GM23338 (cell line): Measurements from ENCODE around the gene C1QTNF7. TPM values are rescaled to one million over a fixed set of nuclear protein-coding genes. Genes with fewer than 3 reads are reported as not detected.

ENCODE experiments used
- ATAC-seq: fragments of 200-7000 bp; cut with Tn5 transposase; 3 replicates; pipeline ENCODE4 v1.9.1; 2020
- DNase-seq: peaks from one replicate; pipeline ENCODE4 v3.0.0-alpha.2; 2015; ENCODE audit warnings: low spot score
- H2AFZ ChIP-seq: fragments of 200-600 bp; sonication (generic); 2 replicates; pipeline ENCODE4 v1.8.0; 2016; ENCODE audit warnings: antibody characterized with exemption, mild to moderate bottlenecking, moderate library complexity
- H3F3A ChIP-seq: fragments of 200-600 bp; sonication (generic); replicated peaks from 2 replicates; pipeline ENCODE4 v1.8.0; 2017; ENCODE audit warnings: antibody characterized with exemption, mixed run types, low read depth
- H3K27ac ChIP-seq: fragments of 200-600 bp; sonication (generic); 2 replicates; pipeline ENCODE4 v1.6.1; 2016; ENCODE audit warnings: low read depth
- H3K27me3 ChIP-seq: fragments of 200-600 bp; sonication (generic); 2 replicates; pipeline ENCODE4 v1.8.0; 2016; ENCODE audit warnings: mild to moderate bottlenecking, mixed run types, moderate library complexity; ENCODE audit not compliant: insufficient read depth
- H3K36me3 ChIP-seq: fragments of 200-600 bp; sonication (generic); 2 replicates; pipeline ENCODE4 v1.8.0; 2016; ENCODE audit warnings: mild to moderate bottlenecking; ENCODE audit not compliant: insufficient read depth
- H3K4me1 ChIP-seq: fragments of 200-600 bp; sonication (generic); 2 replicates; pipeline ENCODE4 v1.8.0; 2016; ENCODE audit warnings: mild to moderate bottlenecking, moderate library complexity; ENCODE audit not compliant: insufficient read depth
- H3K4me2 ChIP-seq: fragments of 200-600 bp; sonication (generic); 2 replicates; pipeline ENCODE4 v1.7.1; 2017; ENCODE audit warnings: mixed run types
- H3K4me3 ChIP-seq: fragments of 200-600 bp; sonication (generic); 2 replicates; pipeline ENCODE4 v1.6.1; 2016; ENCODE audit warnings: mixed run types
- H3K79me2 ChIP-seq: fragments of 200-600 bp; sonication (generic); replicated peaks from 2 replicates; pipeline ENCODE4 v1.8.0; 2017; ENCODE audit warnings: mild to moderate bottlenecking; ENCODE audit not compliant: insufficient read depth
- H3K9me2 ChIP-seq: fragments of 200-600 bp; sonication (generic); 2 replicates; pipeline ENCODE4 v1.8.0; 2017; ENCODE audit not compliant: insufficient read depth
- H4K20me1 ChIP-seq: fragments of 200-600 bp; sonication (generic); replicated peaks from 2 replicates; pipeline ENCODE4 v1.8.0; 2017; ENCODE audit warnings: mild to moderate bottlenecking; ENCODE audit not compliant: insufficient read depth
- H3K27ac Mint-ChIP-seq: 2 replicates; pipeline ENCODE4 v1.8.0; 2020; ENCODE audit warnings: inconsistent platforms, mild to moderate bottlenecking, moderate library complexity, mixed read lengths
- H3K27me3 Mint-ChIP-seq: 3 replicates; pipeline ENCODE4 v1.8.0; 2022; ENCODE audit warnings: low read depth, mild to moderate bottlenecking, moderate library complexity, mixed read lengths, inconsistent platforms; ENCODE audit not compliant: insufficient read depth, poor library complexity
- H3K36me3 Mint-ChIP-seq: 3 replicates; pipeline ENCODE4 v1.8.0; 2021; ENCODE audit warnings: low read depth, mild to moderate bottlenecking, inconsistent platforms, moderate library complexity, mixed read lengths
- H3K4me1 Mint-ChIP-seq: 3 replicates; pipeline ENCODE4 v1.8.0; 2020; ENCODE audit warnings: mild to moderate bottlenecking, inconsistent platforms, mixed read lengths
- H3K4me3 Mint-ChIP-seq: 3 replicates; pipeline ENCODE4 v1.8.0; 2021; ENCODE audit warnings: moderate library complexity, mild to moderate bottlenecking, inconsistent platforms, mixed read lengths
- H3K9me3 Mint-ChIP-seq: 3 replicates; pipeline ENCODE4 v1.8.0; 2020; ENCODE audit warnings: moderate library complexity, mild to moderate bottlenecking, inconsistent platforms, mixed read lengths
- EZH2 ChIP-seq: fragments of 200-600 bp; sonication (generic); IDR thresholded peaks from one replicate; pipeline ENCODE4 v1.8.0; 2017; ENCODE audit warnings: antibody characterized with exemption, mild to moderate bottlenecking, low read depth; ENCODE audit not compliant: unreplicated experiment
- EZH2phosphoT487 ChIP-seq: fragments of 200-600 bp; sonication (generic); IDR thresholded peaks from one replicate; pipeline ENCODE4 v1.8.1; 2018; ENCODE audit warnings: antibody characterized with exemption; ENCODE audit not compliant: unreplicated experiment
- NANOG ChIP-seq: IDR thresholded peaks from 2 replicates; pipeline ENCODE4 v1.6.1; 2016; ENCODE audit warnings: antibody characterized with exemption, borderline replicate concordance
- POLR2AphosphoS5 ChIP-seq: IDR thresholded peaks from 2 replicates; pipeline ENCODE4 v1.6.1; 2016; ENCODE audit warnings: antibody characterized with exemption, low read depth
- STAT1 ChIP-seq: IDR thresholded peaks from one replicate; pipeline ENCODE4 v1.6.1; 2016; ENCODE audit warnings: antibody characterized with exemption; ENCODE audit not compliant: unreplicated experiment
- ZNF114 ChIP-seq: fragments of 250-450 bp; sonication (Bioruptor Pico); IDR thresholded peaks from 2 replicates; pipeline ENCODE4 v1.5.0; 2020; ENCODE audit warnings: mild to moderate bottlenecking, moderate library complexity
- ZNF331 ChIP-seq: fragments of 250-450 bp; sonication (Bioruptor Pico); IDR thresholded peaks from 2 replicates; pipeline ENCODE4 v1.5.0; 2020; ENCODE audit warnings: low read depth, mild to moderate bottlenecking, moderate library complexity
- polyA plus RNA-seq: library from polyadenylated mRNA; unstranded; fragments of >200 nt; fragmentation: Nextera tagmentation; extraction: Ambion mirVana; gene quantifications from 2 replicates; pipeline ENCODE4 v1.2.1, GENCODE V29; 2016
- total RNA-seq: library from RNA; depleted of rRNA; stranded (reverse); fragments of >200 nt; shearing (Covaris generic); gene quantifications from 2 replicates; pipeline ENCODE4 v1.2.3, GENCODE V29; 2014
- TF ChIP-seq, protein P1 (sequence below): IDR thresholded peaks from one replicate; pipeline ENCODE4 v1.6.1; 2018; ENCODE audit warnings: antibody characterized with exemption; ENCODE audit not compliant: unreplicated experiment
- TF ChIP-seq, protein P2 (sequence below), 2 experiments: fragments of 200-600 bp in 1 of 2; sonication (generic) in 1 of 2; conservative IDR thresholded peaks; 2 replicates each; pipeline versions ENCODE4 v1.5.1 to v1.6.1; 2016 to 2017; ENCODE audit warnings: antibody characterized with exemption in 2 of 2, low read depth in 2 of 2, mild to moderate bottlenecking in 2 of 2, moderate library complexity in 1 of 2
- TF ChIP-seq, protein P3 (sequence below): IDR thresholded peaks from 2 replicates; pipeline ENCODE4 v1.6.1; 2016; ENCODE audit warnings: antibody characterized with exemption
- TF ChIP-seq, protein P4 (sequence below): fragments of 250-450 bp; sonication (Bioruptor Pico); IDR thresholded peaks from 2 replicates; pipeline ENCODE4 v1.5.0; 2020; ENCODE audit warnings: mild to moderate bottlenecking, moderate library complexity

Gene C1QTNF7
- total and polyA plus RNA-seq, 2 experiments from 2014 or later: not detected

DNA sequence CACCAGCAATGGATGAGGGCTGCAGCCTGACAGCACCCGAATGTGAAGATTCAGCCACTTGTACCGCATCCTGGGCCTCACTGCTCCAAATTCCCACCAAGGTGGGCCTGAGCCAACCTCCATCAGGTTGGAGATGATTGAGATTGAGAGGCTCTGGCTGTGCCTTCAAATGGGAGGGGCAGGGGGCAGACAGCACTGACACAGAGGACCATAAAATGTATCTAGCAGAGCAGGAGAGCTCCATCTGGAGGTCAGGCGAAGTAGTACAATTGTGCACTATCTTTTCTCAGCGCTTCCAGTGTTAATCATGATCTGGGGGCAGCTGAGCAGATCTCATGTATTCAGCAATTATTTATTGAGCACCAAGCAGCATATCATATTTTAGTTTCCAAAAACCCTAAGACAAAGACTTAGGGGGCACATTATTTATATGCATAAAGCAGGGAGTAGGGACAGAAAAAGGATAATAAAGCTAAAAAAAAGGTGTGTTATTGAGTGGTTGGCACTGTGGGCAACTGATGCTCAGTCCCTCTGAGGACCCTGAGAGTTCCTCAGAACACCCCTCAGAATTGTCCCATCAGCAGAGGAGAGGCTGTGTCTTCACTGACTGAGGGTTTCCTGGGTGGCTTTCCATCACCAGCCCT, 31.6 kb upstream of the C1QTNF7 start (continued):
- TF ChIP-seq, protein P1, sequence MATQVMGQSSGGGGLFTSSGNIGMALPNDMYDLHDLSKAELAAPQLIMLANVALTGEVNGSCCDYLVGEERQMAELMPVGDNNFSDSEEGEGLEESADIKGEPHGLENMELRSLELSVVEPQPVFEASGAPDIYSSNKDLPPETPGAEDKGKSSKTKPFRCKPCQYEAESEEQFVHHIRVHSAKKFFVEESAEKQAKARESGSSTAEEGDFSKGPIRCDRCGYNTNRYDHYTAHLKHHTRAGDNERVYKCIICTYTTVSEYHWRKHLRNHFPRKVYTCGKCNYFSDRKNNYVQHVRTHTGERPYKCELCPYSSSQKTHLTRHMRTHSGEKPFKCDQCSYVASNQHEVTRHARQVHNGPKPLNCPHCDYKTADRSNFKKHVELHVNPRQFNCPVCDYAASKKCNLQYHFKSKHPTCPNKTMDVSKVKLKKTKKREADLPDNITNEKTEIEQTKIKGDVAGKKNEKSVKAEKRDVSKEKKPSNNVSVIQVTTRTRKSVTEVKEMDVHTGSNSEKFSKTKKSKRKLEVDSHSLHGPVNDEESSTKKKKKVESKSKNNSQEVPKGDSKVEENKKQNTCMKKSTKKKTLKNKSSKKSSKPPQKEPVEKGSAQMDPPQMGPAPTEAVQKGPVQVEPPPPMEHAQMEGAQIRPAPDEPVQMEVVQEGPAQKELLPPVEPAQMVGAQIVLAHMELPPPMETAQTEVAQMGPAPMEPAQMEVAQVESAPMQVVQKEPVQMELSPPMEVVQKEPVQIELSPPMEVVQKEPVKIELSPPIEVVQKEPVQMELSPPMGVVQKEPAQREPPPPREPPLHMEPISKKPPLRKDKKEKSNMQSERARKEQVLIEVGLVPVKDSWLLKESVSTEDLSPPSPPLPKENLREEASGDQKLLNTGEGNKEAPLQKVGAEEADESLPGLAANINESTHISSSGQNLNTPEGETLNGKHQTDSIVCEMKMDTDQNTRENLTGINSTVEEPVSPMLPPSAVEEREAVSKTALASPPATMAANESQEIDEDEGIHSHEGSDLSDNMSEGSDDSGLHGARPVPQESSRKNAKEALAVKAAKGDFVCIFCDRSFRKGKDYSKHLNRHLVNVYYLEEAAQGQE: no peak
- TF ChIP-seq POLR2AphosphoS5 (no peak), ZNF114 (CRISPR knock-in tag) (no peak), NANOG (no peak), ZNF331 (CRISPR knock-in tag) (no peak), STAT1 (no peak), EZH2phosphoT487 (no peak), EZH2 (no peak)
- TF ChIP-seq, protein P2, sequence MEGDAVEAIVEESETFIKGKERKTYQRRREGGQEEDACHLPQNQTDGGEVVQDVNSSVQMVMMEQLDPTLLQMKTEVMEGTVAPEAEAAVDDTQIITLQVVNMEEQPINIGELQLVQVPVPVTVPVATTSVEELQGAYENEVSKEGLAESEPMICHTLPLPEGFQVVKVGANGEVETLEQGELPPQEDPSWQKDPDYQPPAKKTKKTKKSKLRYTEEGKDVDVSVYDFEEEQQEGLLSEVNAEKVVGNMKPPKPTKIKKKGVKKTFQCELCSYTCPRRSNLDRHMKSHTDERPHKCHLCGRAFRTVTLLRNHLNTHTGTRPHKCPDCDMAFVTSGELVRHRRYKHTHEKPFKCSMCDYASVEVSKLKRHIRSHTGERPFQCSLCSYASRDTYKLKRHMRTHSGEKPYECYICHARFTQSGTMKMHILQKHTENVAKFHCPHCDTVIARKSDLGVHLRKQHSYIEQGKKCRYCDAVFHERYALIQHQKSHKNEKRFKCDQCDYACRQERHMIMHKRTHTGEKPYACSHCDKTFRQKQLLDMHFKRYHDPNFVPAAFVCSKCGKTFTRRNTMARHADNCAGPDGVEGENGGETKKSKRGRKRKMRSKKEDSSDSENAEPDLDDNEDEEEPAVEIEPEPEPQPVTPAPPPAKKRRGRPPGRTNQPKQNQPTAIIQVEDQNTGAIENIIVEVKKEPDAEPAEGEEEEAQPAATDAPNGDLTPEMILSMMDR (conservative IDR thresholded peaks at IDR 0.05; ENCODE audit: low read depth in 2 of 2): peak; percentile 80 to 90
- TF ChIP-seq, protein P3, sequence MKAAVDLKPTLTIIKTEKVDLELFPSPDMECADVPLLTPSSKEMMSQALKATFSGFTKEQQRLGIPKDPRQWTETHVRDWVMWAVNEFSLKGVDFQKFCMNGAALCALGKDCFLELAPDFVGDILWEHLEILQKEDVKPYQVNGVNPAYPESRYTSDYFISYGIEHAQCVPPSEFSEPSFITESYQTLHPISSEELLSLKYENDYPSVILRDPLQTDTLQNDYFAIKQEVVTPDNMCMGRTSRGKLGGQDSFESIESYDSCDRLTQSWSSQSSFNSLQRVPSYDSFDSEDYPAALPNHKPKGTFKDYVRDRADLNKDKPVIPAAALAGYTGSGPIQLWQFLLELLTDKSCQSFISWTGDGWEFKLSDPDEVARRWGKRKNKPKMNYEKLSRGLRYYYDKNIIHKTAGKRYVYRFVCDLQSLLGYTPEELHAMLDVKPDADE: no peak

DNA sequence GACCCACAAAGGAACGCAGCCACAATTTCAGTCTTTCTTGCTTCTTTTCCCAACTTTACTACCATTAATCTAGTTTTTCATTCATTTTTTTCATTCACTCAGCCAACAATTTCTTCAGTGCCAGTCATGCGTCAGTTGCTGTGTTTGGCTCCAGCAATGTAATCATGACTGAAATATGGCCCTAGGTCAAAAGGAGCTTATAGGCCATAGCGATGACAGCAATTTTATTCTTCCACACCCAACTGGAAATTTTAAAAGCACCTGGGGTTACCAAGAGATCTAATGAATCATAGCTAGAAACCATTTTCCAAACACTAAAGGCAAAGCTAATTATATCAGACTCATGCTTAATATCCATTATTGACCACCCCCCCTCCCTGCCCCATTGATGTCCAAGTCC, 29.8 kb upstream of the C1QTNF7 start:
- Mint-ChIP-seq H3K4me3 (no peak overlapping the region), H3K27me3 (peaks cover 7% of the 10 kb centered on the region), H3K9me3 (no peaks in the 10 kb centered on the region), H3K27ac (no peak overlapping the region), H3K36me3 (no peaks in the 10 kb centered on the region), H3K4me1 (peaks cover 21% of the 10 kb centered on the region)
- no peak overlapping the region for H3K27ac ChIP-seq
- no peaks in the 10 kb centered on the region; the same call in 1 of the 2 replicates for H3K36me3 ChIP-seq
- H3K4me2 ChIP-seq: no peak overlapping the region
- ATAC-seq: no peak
- H3K79me2 ChIP-seq: no peaks in the 10 kb centered on the region
- H3K4me1 ChIP-seq: peaks cover 11% of the 10 kb centered on the region
- H3K27me3 ChIP-seq: no peaks in the 10 kb centered on the region
- H3K4me3 ChIP-seq: no peak overlapping the region
- H2AFZ ChIP-seq: no peak overlapping the region
- no peaks in the 10 kb centered on the region for H3F3A ChIP-seq
- DNase-seq: no peak
- H4K20me1 ChIP-seq: no peaks in the 10 kb centered on the region
- peaks cover 8% of the 10 kb centered on the region; the same call in 1 of the 2 replicates for H3K9me2 ChIP-seq
- TF ChIP-seq STAT1: no peak
- TF ChIP-seq ZNF114 (CRISPR knock-in tag): no peak
- TF ChIP-seq, protein P4, sequence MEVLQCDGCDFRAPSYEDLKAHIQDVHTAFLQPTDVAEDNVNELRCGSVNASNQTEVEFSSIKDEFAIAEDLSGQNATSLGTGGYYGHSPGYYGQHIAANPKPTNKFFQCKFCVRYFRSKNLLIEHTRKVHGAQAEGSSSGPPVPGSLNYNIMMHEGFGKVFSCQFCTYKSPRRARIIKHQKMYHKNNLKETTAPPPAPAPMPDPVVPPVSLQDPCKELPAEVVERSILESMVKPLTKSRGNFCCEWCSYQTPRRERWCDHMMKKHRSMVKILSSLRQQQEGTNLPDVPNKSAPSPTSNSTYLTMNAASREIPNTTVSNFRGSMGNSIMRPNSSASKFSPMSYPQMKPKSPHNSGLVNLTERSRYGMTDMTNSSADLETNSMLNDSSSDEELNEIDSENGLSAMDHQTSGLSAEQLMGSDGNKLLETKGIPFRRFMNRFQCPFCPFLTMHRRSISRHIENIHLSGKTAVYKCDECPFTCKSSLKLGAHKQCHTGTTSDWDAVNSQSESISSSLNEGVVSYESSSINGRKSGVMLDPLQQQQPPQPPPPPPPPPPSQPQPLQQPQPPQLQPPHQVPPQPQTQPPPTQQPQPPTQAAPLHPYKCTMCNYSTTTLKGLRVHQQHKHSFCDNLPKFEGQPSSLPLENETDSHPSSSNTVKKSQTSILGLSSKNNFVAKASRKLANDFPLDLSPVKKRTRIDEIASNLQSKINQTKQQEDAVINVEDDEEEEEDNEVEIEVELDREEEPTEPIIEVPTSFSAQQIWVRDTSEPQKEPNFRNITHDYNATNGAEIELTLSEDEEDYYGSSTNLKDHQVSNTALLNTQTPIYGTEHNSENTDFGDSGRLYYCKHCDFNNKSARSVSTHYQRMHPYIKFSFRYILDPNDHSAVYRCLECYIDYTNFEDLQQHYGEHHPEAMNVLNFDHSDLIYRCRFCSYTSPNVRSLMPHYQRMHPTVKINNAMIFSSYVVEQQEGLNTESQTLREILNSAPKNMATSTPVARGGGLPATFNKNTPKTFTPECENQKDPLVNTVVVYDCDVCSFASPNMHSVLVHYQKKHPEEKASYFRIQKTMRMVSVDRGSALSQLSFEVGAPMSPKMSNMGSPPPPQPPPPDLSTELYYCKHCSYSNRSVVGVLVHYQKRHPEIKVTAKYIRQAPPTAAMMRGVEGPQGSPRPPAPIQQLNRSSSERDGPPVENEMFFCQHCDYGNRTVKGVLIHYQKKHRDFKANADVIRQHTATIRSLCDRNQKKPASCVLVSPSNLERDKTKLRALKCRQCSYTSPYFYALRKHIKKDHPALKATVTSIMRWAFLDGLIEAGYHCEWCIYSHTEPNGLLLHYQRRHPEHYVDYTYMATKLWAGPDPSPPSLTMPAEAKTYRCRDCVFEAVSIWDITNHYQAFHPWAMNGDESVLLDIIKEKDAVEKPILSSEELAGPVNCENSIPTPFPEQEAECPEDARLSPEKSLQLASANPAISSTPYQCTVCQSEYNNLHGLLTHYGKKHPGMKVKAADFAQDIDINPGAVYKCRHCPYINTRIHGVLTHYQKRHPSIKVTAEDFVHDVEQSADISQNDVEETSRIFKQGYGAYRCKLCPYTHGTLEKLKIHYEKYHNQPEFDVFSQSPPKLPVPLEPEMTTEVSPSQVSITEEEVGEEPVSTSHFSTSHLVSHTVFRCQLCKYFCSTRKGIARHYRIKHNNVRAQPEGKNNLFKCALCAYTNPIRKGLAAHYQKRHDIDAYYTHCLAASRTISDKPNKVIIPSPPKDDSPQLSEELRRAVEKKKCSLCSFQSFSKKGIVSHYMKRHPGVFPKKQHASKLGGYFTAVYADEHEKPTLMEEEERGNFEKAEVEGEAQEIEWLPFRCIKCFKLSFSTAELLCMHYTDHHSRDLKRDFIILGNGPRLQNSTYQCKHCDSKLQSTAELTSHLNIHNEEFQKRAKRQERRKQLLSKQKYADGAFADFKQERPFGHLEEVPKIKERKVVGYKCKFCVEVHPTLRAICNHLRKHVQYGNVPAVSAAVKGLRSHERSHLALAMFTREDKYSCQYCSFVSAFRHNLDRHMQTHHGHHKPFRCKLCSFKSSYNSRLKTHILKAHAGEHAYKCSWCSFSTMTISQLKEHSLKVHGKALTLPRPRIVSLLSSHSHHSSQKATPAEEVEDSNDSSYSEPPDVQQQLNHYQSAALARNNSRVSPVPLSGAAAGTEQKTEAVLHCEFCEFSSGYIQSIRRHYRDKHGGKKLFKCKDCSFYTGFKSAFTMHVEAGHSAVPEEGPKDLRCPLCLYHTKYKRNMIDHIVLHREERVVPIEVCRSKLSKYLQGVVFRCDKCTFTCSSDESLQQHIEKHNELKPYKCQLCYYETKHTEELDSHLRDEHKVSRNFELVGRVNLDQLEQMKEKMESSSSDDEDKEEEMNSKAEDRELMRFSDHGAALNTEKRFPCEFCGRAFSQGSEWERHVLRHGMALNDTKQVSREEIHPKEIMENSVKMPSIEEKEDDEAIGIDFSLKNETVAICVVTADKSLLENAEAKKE (CRISPR knock-in tag): no peak
- TF ChIP-seq NANOG: no peak
